ENCODE measurements around the gene M1AP.
"Not testable (repeated sequence)": the region's sequence is repeated elsewhere in the genome, so short reads cannot be mapped to it uniquely, and the experiment has no call there.

The M1AP gene

GRCh38 chr2:74562126-74562775, 85.9 kb downstream of the M1AP start:
- DNase-seq = no peak

GRCh38 chr2:74561022-74561421, 87.1 kb downstream of the M1AP start:
- not testable (repeated sequence) for DNase-seq

- DNase-seq = no peak
These were observed 87.5 kb downstream of the M1AP start for GRCh38 chr2:74560591-74560990.

GRCh38 chr2:74559912-74560311, 88.2 kb downstream of the M1AP start:
- no peak for DNase-seq

- DNase-seq = no peak
These were observed 89.6 kb downstream of the M1AP start for GRCh38 chr2:74558284-74559230.

- DNase-seq = no peak
These were observed 91.2 kb downstream of the M1AP start for GRCh38 chr2:74556831-74557370.

GRCh38 chr2:74556159-74556558, 92.0 kb downstream of the M1AP start:
- no peak for DNase-seq

- DNase-seq = no peak
These were observed 92.5 kb downstream of the M1AP start for GRCh38 chr2:74555610-74556103.

- DNase-seq = peak; percentile 36 to 44
These were observed 93.2 kb downstream of the M1AP start for GRCh38 chr2:74554820-74555531.

GRCh38 chr2:74553892-74554819, 94.0 kb downstream of the M1AP start, which contains the start of the genes DOK1 and LOXL3:
Gene DOK1, plus strand, starts transcription at chr2:74554720. Its CDS starts 35 bp downstream, at chr2:74554755.
Gene LOXL3, minus strand, starts transcription at chr2:74553942. Its CDS starts 1,308 bp downstream, at chr2:74552634.
- peak; percentile 74 to 87 for DNase-seq

GRCh38 chr2:74552914-74553811, 95.0 kb downstream of the M1AP start:
- no peak for DNase-seq

- DNase-seq = no peak
These were observed 95.9 kb downstream of the M1AP start for GRCh38 chr2:74551942-74552913.

- no peak for DNase-seq
These were observed 96.6 kb downstream of the M1AP start for GRCh38 chr2:74551530-74551929.

- DNase-seq = no peak
These were observed 97.9 kb downstream of the M1AP start for GRCh38 chr2:74550231-74550630.

- no peak for DNase-seq
These were observed 99.0 kb downstream of the M1AP start for GRCh38 chr2:74548900-74549826.

GRCh38 chr2:74548285-74548899, 99.7 kb downstream of the M1AP start:
- no peak for DNase-seq

- DNase-seq = no peak
These were observed 102.1 kb downstream of the M1AP start for GRCh38 chr2:74546004-74546403.

GRCh38 chr2:74544634-74545033, 103.5 kb downstream of the M1AP start:
- DNase-seq = no peak

Data from stimulated activated CD4-positive, alpha-beta T cell treated with anti-CD3 and anti-CD28 coated beads, Interleukin-4, amount 100 ng/mL, for 4 hours (primary cell).